ENCODE data around the gene TBL3. TPM values are rescaled to one million over a fixed set of nuclear protein-coding genes. Genes with fewer than 3 reads are reported as not detected.
A peak's percentile ranks its signal among the peaks of the same experiment; 100 is the strongest.

Gene TBL3
- total and polyA plus RNA-seq, 4 donors, result 12.5 to 24.3 (median 14.2) TPM

DNA sequence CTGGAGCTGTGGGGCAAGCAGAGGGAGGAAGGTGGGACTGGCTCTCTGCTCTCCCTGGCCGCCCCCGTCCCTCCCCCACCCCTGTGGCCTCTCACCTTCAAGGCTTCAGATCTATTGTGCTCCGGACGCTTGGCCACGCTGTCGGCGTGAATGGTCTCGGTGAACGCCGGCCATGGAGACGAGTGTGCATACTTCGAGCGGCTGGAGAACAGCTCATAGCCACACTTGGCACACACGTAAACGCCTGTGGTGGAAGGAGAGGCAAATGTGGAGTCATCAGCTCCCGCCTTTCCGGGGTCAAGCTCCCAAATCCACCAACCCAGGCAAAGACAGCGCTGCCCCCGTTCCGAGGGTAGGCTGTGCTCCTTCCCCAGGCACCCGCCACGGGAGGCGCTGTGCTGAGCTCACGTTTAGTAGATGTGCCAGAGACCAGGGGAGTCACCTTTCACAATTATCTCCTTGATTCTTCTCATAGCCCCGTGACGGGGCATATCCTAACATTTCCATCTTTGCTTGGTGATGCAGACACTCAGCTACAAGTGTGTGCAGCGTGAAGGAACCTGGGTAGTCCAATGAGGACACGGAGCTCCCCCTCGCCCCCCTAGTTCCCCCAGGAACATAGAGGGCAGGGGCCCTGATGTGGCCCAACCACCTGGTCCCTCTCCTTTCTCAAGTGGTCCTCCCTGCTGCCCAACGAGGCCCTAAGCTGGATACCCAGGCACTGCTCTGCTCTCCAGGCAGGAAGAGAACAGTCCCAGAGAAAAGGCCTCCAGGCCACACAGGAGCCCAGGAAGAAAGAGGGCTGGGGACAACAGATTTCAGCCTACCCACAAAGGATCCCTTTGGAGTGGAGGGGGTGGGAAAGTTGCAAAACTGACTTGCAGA, 30.4 kb upstream of the TBL3 start:
- no peaks in the 10 kb centered on the region for H3K9me3 ChIP-seq (ENCODE audit: control insufficient read depth in 4 of 4, low read length in 3 of 4)
- no peak for DNase-seq (ENCODE audit: low spot score)
- peak overlapping the region; percentile 95 to 96 for H3K27ac ChIP-seq (ENCODE audit: low read depth in 1 of 2, low read length in 2 of 2)
- H3K27me3 ChIP-seq (ENCODE audit: control insufficient read depth in 4 of 4, insufficient read depth in 4 of 4, low read length in 3 of 4), result no peaks in the 10 kb centered on the region
- WGBS, result 42% methylated on average over 30 of the region's 30 CpGs
- peak overlapping the region; percentile 75 to 77 for H3K9ac ChIP-seq (ENCODE audit: low read depth in 1 of 2, low read length in 2 of 2)
- H3K4me3 ChIP-seq (ENCODE audit: low read depth in 1 of 3, low read length in 3 of 3), result peak overlapping the region; percentile 65 to 92 (median 91)
- peaks cover 4 to 26% (median 17%) of the 10 kb centered on the region in 4 donors for H3K36me3 ChIP-seq (ENCODE audit: control insufficient read depth in 4 of 4, insufficient read depth in 3 of 4, low read depth in 1 of 4, low read length in 3 of 4)
- peak in 1 of 2 donors; percentile 55 for TF ChIP-seq RAD21 (IDR thresholded peaks at IDR 0.05)
- TF ChIP-seq FOXA1 (IDR thresholded peaks at IDR 0.05), result no peak
- no peak for TF ChIP-seq NR2F2 (IDR thresholded peaks at IDR 0.05)
- TF ChIP-seq, protein P1, sequence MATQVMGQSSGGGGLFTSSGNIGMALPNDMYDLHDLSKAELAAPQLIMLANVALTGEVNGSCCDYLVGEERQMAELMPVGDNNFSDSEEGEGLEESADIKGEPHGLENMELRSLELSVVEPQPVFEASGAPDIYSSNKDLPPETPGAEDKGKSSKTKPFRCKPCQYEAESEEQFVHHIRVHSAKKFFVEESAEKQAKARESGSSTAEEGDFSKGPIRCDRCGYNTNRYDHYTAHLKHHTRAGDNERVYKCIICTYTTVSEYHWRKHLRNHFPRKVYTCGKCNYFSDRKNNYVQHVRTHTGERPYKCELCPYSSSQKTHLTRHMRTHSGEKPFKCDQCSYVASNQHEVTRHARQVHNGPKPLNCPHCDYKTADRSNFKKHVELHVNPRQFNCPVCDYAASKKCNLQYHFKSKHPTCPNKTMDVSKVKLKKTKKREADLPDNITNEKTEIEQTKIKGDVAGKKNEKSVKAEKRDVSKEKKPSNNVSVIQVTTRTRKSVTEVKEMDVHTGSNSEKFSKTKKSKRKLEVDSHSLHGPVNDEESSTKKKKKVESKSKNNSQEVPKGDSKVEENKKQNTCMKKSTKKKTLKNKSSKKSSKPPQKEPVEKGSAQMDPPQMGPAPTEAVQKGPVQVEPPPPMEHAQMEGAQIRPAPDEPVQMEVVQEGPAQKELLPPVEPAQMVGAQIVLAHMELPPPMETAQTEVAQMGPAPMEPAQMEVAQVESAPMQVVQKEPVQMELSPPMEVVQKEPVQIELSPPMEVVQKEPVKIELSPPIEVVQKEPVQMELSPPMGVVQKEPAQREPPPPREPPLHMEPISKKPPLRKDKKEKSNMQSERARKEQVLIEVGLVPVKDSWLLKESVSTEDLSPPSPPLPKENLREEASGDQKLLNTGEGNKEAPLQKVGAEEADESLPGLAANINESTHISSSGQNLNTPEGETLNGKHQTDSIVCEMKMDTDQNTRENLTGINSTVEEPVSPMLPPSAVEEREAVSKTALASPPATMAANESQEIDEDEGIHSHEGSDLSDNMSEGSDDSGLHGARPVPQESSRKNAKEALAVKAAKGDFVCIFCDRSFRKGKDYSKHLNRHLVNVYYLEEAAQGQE (IDR thresholded peaks at IDR 0.05), result no peak
- no peak for TF ChIP-seq EGR1 (IDR thresholded peaks at IDR 0.05; ENCODE audit: low read depth in 2 of 2)
- no peak for TF ChIP-seq HNF4A (conservative IDR thresholded peaks at IDR 0.05)
- TF ChIP-seq RXRA (IDR thresholded peaks at IDR 0.05), result no peak
- peak; percentile 45 for TF ChIP-seq CTCF (IDR thresholded peaks at IDR 0.05; ENCODE audit: low read depth, low read length, missing input control)
- TF ChIP-seq, protein P2, sequence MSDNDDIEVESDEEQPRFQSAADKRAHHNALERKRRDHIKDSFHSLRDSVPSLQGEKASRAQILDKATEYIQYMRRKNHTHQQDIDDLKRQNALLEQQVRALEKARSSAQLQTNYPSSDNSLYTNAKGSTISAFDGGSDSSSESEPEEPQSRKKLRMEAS (IDR thresholded peaks at IDR 0.05), result no peak
- H3K4me1 ChIP-seq (ENCODE audit: control insufficient read depth in 4 of 4, insufficient read depth in 4 of 4, low read length in 3 of 4), result peaks cover 11 to 61% (median 43%) of the 10 kb centered on the region in 4 donors

DNA sequence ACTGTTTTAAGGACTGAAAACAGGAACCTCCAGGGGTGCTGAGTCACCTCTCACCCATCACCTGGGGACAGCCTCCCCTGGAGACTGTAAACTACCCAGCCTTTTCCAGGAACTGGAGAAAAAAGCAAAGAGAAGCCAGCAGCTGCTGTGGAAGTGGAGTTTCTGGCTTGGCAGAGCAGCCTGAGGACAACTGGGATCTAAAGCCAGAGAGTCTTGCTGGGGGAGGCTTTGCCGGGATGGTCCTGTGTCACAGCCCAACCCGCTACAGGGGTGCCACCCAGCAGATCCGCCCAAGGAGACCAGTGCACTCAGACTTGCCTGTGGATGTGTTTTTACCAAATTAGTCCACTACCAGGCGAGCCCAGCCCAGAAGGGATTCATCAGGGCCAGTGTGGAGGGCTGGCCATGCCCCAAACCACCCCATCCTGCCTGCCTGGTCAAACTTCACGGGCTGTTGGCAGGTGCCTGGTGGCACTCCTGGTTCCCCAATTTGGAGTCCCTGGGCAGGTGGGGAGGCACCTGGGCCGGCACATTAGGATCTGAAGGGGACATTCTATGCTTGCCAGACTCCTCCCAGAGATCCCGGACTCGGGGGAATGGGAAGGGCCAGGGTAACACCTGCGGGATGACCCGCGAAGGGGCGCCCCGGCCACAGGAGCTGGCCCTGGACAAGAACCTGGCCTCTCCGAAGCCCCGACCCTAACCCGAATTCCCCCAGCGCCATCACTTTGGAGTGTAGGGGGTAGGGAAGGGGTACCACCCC, 29.6 kb upstream of the TBL3 start:
- Histone ChIP-seq H3K27me3 (ENCODE audit: control insufficient read depth in 4 of 4, insufficient read depth in 4 of 4, low read length in 3 of 4) (no peaks in the 10 kb centered on the region), H3K4me3 (ENCODE audit: low read depth in 1 of 3, low read length in 3 of 3) (peak overlapping the region; percentile 65 to 92 (median 91)), H3K9ac (ENCODE audit: low read depth in 1 of 2, low read length in 2 of 2) (peak overlapping the region; percentile 75 to 77), H3K27ac (ENCODE audit: low read depth in 1 of 2, low read length in 2 of 2) (peak overlapping the region; percentile 95 to 96), H3K4me1 (ENCODE audit: control insufficient read depth in 4 of 4, insufficient read depth in 4 of 4, low read length in 3 of 4) (peaks cover 11 to 60% (median 43%) of the 10 kb centered on the region in 4 donors), H3K9me3 (ENCODE audit: control insufficient read depth in 4 of 4, low read length in 3 of 4) (no peaks in the 10 kb centered on the region), H3K36me3 (ENCODE audit: control insufficient read depth in 4 of 4, insufficient read depth in 3 of 4, low read depth in 1 of 4, low read length in 3 of 4) (peaks cover 4 to 20% (median 14%) of the 10 kb centered on the region in 4 donors)
- 13% methylated on average over 17 of the region's 17 CpGs for WGBS
- no peak for TF ChIP-seq SP1 (IDR thresholded peaks at IDR 0.05)
- TF ChIP-seq TAF1 (conservative IDR thresholded peaks at IDR 0.05), result no peak
- TF ChIP-seq CTCF (IDR thresholded peaks at IDR 0.05; ENCODE audit: low read depth, low read length, missing input control), result peak; percentile 4
- no peak for TF ChIP-seq EGR1 (IDR thresholded peaks at IDR 0.05; ENCODE audit: low read depth in 2 of 2)
- TF ChIP-seq NR2F2 (IDR thresholded peaks at IDR 0.05), result no peak
- TF ChIP-seq, protein P3, sequence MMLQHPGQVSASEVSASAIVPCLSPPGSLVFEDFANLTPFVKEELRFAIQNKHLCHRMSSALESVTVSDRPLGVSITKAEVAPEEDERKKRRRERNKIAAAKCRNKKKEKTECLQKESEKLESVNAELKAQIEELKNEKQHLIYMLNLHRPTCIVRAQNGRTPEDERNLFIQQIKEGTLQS (IDR thresholded peaks at IDR 0.05), result no peak
- TF ChIP-seq, protein P2 (IDR thresholded peaks at IDR 0.05), result no peak
- DNase-seq (ENCODE audit: low spot score), result no peak
